MM.1S (cell line): Measurements from ENCODE around the gene RPS28.
A peak's percentile ranks its signal among the peaks of the same experiment; 100 is the strongest.
"Not testable (repeated sequence)": the region's sequence is repeated elsewhere in the genome, so short reads cannot be mapped to it uniquely, and the experiment has no call there.

ENCODE experiments used
- DNase-seq: peaks from one replicate; pipeline ENCODE4 v3.0.0-alpha.2; 2015
- H2AFZ ChIP-seq: fragments of 300-600 bp; sonication (generic); 2 replicates; pipeline ENCODE4 v1.6.0; 2016; ENCODE audit warnings: antibody characterized with exemption, low read length
- H3F3A ChIP-seq: fragments of 300-600 bp; sonication (generic); 2 replicates; pipeline ENCODE4 v1.6.1; 2016; ENCODE audit warnings: mild to moderate bottlenecking, antibody characterized with exemption, low read length, moderate library complexity, mixed read lengths; ENCODE audit not compliant: insufficient read depth
- H3K27ac ChIP-seq: fragments of 300-600 bp; sonication (generic); 2 replicates; pipeline ENCODE4 v1.5.1; 2016; ENCODE audit warnings: mild to moderate bottlenecking, low read length
- H3K27me3 ChIP-seq: fragments of 300-600 bp; sonication (generic); replicated peaks from 2 replicates; pipeline ENCODE4 v1.6.0; 2016; ENCODE audit warnings: low read length; ENCODE audit not compliant: insufficient read depth
- H3K36me3 ChIP-seq: fragments of 300-600 bp; sonication (generic); replicated peaks from 2 replicates; pipeline ENCODE4 v1.6.1; 2016; ENCODE audit warnings: mild to moderate bottlenecking, low read length, mixed read lengths; ENCODE audit not compliant: insufficient read depth
- H3K4me1 ChIP-seq: fragments of 300-600 bp; sonication (generic); 2 replicates; pipeline ENCODE4 v1.6.1; 2016; ENCODE audit warnings: low read length, mixed read lengths
- H3K4me2 ChIP-seq: fragments of 300-600 bp; sonication (generic); 2 replicates; pipeline ENCODE4 v1.6.0; 2016; ENCODE audit warnings: low read depth, low read length
- H3K4me3 ChIP-seq: fragments of 300-600 bp; sonication (generic); 2 replicates; pipeline ENCODE4 v1.5.1; 2016; ENCODE audit warnings: low read length, mixed read lengths
- H3K79me2 ChIP-seq: fragments of 300-600 bp; sonication (generic); 2 replicates; pipeline ENCODE4 v1.6.1; 2016; ENCODE audit warnings: mixed run types, low read length, mixed read lengths
- H3K9ac ChIP-seq: fragments of 300-600 bp; sonication (generic); 2 replicates; pipeline ENCODE4 v1.6.1; 2016; ENCODE audit warnings: low read length, mixed read lengths
- H3K9me2 ChIP-seq: fragments of 300-600 bp; sonication (generic); replicated peaks from 2 replicates; pipeline ENCODE4 v1.6.1; 2016; ENCODE audit warnings: mild to moderate bottlenecking, low read length, mixed read lengths; ENCODE audit not compliant: insufficient read depth
- H3K9me3 ChIP-seq: fragments of 300-600 bp; sonication (generic); replicated peaks from 2 replicates; pipeline ENCODE4 v1.6.1; 2016; ENCODE audit warnings: mild to moderate bottlenecking, low read length, mixed read lengths; ENCODE audit not compliant: insufficient read depth
- H4K20me1 ChIP-seq: fragments of 300-600 bp; sonication (generic); 2 replicates; pipeline ENCODE4 v1.6.1; 2016; ENCODE audit warnings: mild to moderate bottlenecking, low read length, moderate library complexity, mixed read lengths; ENCODE audit not compliant: insufficient read depth
- EZH2 ChIP-seq: fragments of 300-600 bp; sonication (generic); optimal IDR thresholded peaks from 2 replicates; pipeline ENCODE3; 2017; ENCODE audit warnings: low read depth, mild to moderate bottlenecking, antibody characterized with exemption, low read length, mixed read lengths
- EZH2phosphoT487 ChIP-seq: fragments of 300-600 bp; sonication (generic); IDR thresholded peaks from 2 replicates; pipeline ENCODE4 v1.6.1; 2018; ENCODE audit warnings: antibody characterized with exemption, low read length
- TF ChIP-seq, protein P1 (sequence below): fragments of 300-600 bp; sonication (generic); IDR thresholded peaks from 2 replicates; pipeline ENCODE4 v1.5.1; 2016; ENCODE audit warnings: antibody characterized with exemption, low read length, mixed read lengths

RPS28 gene

DNA sequence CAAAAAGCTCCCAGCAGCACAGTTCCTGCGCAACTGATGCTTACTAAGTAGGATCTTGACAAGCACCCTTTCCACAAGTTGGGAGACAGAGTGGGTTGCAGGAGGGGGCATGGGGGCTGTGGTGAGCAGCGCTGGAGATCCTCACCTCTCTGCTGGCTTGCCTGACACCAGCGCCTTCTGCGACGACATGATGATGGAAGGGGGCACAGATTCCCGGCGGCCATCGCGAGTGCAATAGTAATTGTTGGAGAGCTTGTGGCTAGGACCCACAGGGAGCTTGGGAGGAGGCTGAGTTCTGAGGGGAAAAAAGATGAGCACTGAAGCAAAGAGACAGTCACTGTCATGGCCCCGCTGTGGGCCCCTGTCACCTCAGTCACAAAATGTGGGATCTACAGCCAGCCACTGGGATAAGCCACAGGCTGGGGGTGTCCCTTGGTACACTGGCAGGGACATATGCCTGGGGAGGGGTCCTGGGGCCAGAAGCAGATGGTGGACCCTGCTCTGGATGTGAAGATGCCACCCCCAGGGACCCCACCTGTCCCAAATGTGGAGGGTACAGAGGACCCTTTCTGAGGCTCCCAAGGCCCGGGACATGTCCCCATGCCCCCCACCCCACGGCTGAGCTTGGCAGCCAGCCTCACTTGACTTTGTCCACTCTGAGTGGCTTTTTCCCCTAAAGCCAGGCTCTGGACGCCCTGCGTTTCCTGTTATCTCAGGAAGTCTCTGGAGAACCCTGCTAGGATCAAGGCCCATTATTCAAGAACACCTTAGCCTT, 4.8 kb upstream of the RPS28 start:
- Histone ChIP-seq H3K9me3 (no peaks in the 10 kb centered on the region), H3K27ac (no peak overlapping the region), H4K20me1 (no peaks in the 10 kb centered on the region), H3K9me2 (no peaks in the 10 kb centered on the region), H3K4me3 (no peak overlapping the region), H3K27me3 (no peaks in the 10 kb centered on the region), H3K36me3 (no peaks in the 10 kb centered on the region), H2AFZ (no peak overlapping the region), H3K79me2 (peaks cover 29% of the 10 kb centered on the region), H3K9ac (no peak overlapping the region), H3K4me2 (no peak overlapping the region), H3F3A (peaks cover 7% of the 10 kb centered on the region; the same call in 1 of the 2 replicates), H3K4me1 (no peaks in the 10 kb centered on the region)
- TF ChIP-seq EZH2 (no peak), EZH2phosphoT487 (no peak)
- TF ChIP-seq, protein P1, sequence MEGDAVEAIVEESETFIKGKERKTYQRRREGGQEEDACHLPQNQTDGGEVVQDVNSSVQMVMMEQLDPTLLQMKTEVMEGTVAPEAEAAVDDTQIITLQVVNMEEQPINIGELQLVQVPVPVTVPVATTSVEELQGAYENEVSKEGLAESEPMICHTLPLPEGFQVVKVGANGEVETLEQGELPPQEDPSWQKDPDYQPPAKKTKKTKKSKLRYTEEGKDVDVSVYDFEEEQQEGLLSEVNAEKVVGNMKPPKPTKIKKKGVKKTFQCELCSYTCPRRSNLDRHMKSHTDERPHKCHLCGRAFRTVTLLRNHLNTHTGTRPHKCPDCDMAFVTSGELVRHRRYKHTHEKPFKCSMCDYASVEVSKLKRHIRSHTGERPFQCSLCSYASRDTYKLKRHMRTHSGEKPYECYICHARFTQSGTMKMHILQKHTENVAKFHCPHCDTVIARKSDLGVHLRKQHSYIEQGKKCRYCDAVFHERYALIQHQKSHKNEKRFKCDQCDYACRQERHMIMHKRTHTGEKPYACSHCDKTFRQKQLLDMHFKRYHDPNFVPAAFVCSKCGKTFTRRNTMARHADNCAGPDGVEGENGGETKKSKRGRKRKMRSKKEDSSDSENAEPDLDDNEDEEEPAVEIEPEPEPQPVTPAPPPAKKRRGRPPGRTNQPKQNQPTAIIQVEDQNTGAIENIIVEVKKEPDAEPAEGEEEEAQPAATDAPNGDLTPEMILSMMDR, result no peak
- DNase-seq, result peak; percentile 5

- Histone ChIP-seq H3K79me2 (peaks cover 45% of the 10 kb centered on the region), H3F3A (peaks cover 28% of the 10 kb centered on the region), H3K36me3 (peaks cover 11% of the 10 kb centered on the region)
- not testable (repeated sequence) for H3K27me3 ChIP-seq, H3K9me2 ChIP-seq, H2AFZ ChIP-seq, H4K20me1 ChIP-seq, H3K27ac ChIP-seq, H3K4me2 ChIP-seq, H3K9me3 ChIP-seq, H3K4me3 ChIP-seq, H3K4me1 ChIP-seq, H3K9ac ChIP-seq, DNase-seq
Observed at GRCh38 chr19:8318835-8319234, 2.5 kb upstream of the RPS28 start.

GRCh38 chr19:8319807-8320520, 1.3 kb upstream of the RPS28 start:
- no peaks in the 10 kb centered on the region for H3K9me2 ChIP-seq
- H3K9ac ChIP-seq, result peak overlapping the region; percentile 83; the same call in 1 of the 2 replicates
- peak overlapping the region; percentile 60; the same call in 1 of the 2 replicates for H2AFZ ChIP-seq
- H3K79me2 ChIP-seq, result peaks cover 45% of the 10 kb centered on the region
- H3K36me3 ChIP-seq, result peaks cover 11% of the 10 kb centered on the region
- peaks cover 8% of the 10 kb centered on the region for H3K4me1 ChIP-seq
- TF ChIP-seq, protein P1, result no peak
- TF ChIP-seq EZH2phosphoT487, result no peak
- no peak for TF ChIP-seq EZH2
- H3K27ac ChIP-seq, result peak overlapping the region; percentile 51; the same call in 1 of the 2 replicates
- H3K27me3 ChIP-seq, result no peaks in the 10 kb centered on the region
- peaks cover 39% of the 10 kb centered on the region for H3F3A ChIP-seq
- H3K4me3 ChIP-seq, result peak overlapping the region; percentile 89
- no peaks in the 10 kb centered on the region for H3K9me3 ChIP-seq
- DNase-seq, result no peak
- peak overlapping the region; percentile 85 for H3K4me2 ChIP-seq
- H4K20me1 ChIP-seq, result peaks cover 4% of the 10 kb centered on the region; the same call in 1 of the 2 replicates
